ENCODE results near the gene NMT1.

- no peak for TF ChIP-seq CTCF (IDR thresholded peaks at IDR 0.05 in 4 of 5, conservative IDR thresholded peaks at IDR 0.05 in 1 of 5)
- no peak for TF ChIP-seq POLR2A (IDR thresholded peaks at IDR 0.05)
These were observed 94.4 kb downstream of the NMT1 start for GRCh38 chr17:45155483-45155882.

All from gastrocnemius medialis (tissue), 4 donors.